ENCODE results near the gene RPL10L.

Gene RPL10L

DNA sequence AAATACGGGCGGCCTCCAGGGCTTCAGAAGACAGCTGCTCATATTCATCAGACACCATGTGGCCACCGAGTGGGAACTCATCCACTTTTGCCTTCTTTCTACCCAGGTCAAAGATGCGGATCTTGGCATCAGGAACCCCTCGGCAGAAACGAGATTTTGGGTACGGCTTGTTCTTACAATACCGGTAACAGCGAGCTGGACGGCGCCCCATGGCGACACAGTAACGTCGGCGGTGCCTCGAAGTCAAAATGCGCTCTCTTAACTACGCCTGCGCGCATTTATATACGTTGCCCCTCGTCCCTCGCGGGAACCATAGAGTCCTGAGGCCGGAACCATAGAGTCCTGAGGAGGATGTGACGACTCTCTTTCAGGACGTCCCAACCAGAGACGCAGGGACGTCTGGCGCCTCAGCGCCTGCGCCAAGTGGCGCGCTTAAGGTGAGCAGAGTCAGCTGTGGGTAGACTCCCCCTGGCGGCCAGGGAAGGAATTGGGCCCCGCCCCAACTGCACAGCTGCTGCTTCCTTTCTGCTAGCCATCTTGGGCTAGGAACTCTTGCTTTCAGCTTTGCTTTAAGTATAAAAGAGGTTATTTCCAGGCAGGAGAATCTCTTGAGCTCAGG lies at the start of gene RPL10L:
TSS of gene RPL10L (minus strand) at position 256 of the 619 bp plus-strand sequence. CDS start at position 211, 45 bp downstream.
- DNase-seq: no peak

DNA sequence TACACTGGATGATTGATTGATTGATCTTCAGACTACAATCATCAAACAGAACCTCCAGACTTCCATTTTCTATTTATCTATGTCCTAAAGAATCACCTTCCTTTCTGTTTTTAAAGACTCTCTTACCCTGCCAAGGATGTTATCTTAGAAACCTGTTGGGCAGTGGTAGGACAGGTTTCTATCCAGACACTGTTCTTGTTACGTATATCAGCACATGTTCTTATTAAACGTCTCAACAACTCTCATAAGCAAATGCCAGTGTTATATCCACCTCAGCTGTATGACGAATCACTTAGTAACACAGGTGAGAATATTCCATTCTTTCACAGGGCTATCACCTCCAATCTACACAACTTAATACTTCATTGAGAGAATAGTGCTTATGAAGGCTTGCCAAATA lies 40.2 kb upstream of the RPL10L start:
- DNase-seq: no peak

DNA sequence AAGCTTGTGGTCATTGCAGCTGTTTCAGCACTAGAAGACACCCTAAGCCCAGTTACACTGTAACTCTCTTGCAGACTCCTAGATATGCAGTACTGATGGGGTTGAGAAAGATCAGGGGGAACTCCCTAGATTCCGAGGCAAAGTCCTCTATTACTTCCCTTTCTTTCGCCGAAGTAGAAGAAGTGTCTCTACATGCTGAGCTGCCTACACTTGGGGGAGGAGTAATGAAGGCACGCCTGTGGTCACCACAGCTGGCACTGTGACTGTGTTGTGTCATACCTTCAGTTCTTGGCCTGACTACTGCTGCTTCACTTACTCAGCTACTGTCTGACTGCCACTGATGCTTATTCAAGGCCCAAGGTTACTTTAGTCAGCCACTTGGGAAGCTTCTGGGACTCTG lies 35.1 kb upstream of the RPL10L start:
- DNase-seq: no peak

DNA sequence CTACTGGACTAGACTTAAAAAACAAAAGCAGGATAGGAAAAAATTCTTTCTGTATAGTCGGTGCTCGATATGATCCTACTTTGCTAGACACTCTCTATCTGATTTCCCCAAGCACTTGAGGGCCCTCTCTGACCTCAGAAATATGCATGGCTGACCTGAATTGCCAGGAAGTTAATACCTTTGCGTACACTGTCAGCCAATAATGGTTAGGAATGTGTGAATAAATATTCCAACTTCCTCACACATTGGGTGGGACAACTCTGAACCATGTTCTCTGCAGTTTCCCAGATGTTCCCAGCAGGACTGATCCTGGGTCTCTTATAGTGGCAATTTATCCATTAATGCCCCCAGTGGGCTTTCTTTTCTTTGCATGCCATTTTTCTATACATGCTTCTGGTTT lies 20.5 kb upstream of the RPL10L start:
- DNase-seq: no peak

DNA sequence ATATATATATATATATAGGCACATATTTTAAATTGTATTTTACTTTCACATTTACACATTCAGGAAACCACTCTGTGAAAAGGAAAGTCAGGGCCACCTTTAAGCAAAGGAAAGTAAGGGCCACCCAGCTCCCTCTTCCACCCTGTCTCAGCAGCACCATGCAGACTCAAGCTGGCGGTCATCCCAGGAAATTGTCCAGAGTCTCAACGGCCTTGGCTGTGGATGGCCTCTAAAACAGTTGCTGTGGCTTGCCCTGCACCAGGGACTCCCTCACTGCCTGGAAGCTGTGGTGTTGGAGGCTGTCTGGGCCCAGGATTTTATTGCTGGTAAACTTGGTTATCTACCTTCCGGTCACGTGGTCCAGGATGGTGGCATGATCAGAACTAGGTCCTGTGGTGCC lies 11.8 kb upstream of the RPL10L start:
- DNase-seq: no peak

DNA sequence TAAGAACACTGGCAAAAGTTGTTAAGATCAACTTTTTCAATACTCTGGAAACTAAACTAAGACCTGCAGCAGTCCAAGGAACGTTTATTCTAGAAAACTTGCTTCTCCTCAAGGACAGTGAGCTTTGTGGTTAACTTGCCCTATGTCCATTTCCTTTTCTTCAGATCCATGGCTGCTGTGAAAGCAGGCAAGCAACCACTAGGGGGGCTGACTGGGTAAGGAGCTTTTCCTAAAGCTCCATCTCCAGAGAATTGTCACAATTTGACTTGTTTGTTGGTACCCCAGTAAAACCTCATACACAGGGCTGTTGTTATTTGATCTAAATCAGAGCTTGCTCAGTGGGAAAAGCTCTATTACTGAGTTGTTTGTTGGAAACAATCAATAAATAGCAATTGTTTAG lies 10.1 kb upstream of the RPL10L start:
- no peak for DNase-seq

DNA sequence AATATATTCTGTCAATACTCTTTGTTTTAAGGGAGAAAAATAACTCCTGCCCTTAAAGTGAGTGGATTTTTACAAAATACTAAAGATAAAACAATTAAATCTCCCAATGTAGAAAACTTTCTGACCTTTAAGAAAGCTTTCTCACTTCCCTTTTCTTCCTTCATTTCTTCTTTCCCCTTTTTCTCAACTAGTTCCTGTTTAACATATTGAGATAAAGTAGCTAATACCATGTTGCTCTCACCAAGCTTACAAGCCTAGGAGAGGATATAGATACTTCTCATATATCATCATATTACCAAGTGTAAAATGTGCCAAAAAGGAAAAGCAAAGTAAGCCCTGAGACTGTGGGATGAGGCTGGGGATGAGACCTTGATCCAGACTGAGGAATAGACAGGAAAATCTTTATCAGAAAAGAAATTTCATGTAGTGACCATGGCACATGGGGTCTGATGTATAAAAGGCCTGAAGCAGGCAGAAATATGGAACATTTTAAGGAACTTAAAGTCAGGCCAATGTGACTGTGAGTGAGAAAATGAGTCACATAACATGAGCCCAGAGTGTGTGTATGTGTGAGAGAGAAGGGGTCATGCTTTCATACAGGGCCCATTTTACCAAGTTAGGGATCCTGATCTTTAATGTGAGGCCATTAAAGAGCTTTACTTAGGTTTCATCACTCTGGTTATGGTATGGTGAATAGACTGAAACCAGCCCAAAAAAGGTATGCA lies 1.6 kb upstream of the RPL10L start:
- DNase-seq: no peak

DNA sequence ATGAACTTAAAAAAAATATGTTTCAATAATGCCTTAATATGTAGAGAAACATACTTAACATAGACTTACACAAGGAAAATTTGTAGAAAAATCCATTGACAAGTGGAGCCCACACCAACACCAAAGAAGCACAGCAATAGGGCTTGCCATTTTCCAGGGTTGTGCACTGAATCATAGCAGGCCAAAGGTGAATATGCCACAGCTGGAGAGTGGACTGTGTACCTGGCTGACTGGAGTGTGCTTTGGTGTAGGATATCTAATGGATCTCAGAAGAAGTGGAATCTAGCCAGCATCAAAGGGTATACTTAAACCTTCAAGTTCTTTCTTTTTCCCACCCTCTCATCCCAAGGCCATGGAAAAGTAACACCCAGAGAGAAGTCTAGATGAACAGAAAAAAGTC lies 4.8 kb downstream of the RPL10L start:
- DNase-seq: no peak

DNA sequence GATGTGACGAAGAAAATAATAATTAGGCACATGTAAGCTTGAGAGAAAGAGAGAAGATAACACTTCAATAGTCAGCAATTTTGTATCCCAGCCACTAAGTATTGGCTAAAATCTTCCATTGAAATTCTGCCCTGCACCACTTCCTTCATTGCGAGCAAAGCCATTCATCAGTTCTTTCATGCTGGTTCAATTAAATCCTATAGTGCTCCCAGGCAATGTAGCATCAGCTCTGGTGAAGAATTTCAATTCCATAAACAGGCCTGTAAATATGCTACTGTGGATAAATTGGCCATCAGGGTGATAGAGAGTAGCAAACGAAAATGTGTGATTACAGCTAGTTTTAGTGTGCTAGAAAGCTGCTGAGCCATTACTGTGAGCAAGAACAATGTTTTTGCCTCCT lies 24.7 kb downstream of the RPL10L start:
- DNase-seq: no peak
